ENCODE measurements around the gene YLPM1.
A peak's percentile ranks its signal among the peaks of the same experiment; 100 is the strongest.

The YLPM1 gene

DNA sequence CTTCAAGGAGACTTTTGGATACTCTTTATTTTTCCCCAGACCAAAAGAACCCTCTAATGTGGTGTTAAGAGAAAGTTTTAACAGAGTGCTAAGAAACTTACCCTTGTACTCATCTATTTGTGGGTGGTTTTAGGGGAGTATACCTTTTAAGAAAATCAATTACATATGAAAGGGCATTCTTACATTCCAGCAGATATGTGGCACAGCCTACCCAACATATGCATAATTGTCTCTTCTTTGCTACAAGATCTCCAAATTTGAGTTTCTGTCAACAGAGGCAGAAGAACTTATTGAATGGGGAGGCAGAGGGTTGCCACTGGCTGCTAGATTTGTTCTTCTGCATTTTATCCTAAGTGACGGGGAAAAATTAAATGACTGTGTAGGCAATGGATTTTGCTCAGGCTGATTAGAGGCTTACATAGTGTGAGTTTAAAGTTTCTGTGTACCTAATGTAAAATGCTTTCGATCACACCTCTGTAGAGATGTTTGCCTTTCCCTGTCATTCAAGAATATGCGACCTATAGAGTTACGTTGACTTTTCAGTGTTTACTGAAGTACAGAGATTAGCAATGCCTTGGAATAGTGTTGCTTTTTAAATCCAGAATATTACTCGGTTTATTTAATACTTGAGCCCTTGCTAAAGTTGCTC is 58.3 kb downstream of the YLPM1 start:
- Histone ChIP-seq H3K27ac (ENCODE audit: low read depth, low read length) (no peak overlapping the region), H3K9ac (ENCODE audit: low read depth in 1 of 2, low read length in 2 of 2) (no peak overlapping the region), H3K4me3 (ENCODE audit: low read depth in 1 of 2, low read length in 2 of 2) (no peak overlapping the region), H3K27me3 (ENCODE audit: control insufficient read depth in 1 of 2, insufficient read depth in 2 of 2, low read length in 2 of 2) (no peaks in the 10 kb centered on the region), H3K36me3 (ENCODE audit: control insufficient read depth in 1 of 2, insufficient read depth in 2 of 2, low read length in 2 of 2) (peaks cover 27 to 62% of the 10 kb centered on the region in 2 donors), H3K9me3 (ENCODE audit: control insufficient read depth in 1 of 2, low read length in 2 of 2) (no peaks in the 10 kb centered on the region), H3K4me1 (ENCODE audit: control insufficient read depth in 1 of 2, insufficient read depth in 2 of 2, low read length in 2 of 2) (no peaks in the 10 kb centered on the region)

DNA sequence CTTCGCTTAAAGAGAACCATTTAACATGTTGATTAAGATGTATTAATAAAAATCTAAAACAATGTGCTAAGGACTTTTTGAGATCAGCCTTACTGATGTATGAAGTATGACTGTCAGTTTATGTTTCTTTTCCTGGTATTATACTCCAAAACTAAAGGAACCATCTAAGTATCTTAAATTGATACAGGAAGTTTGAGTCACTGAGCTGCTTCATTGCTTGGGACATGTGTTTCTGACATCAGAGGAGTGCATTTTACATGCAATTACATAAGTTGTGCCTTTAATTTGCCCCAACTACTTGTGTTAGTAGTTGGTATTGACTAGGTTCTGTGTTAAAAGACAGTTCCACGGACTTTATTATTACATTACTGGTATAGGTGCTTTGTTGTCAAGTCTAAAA is 61.9 kb downstream of the YLPM1 start:
- H3K4me1 ChIP-seq (ENCODE audit: control insufficient read depth in 1 of 2, insufficient read depth in 2 of 2, low read length in 2 of 2) = no peaks in the 10 kb centered on the region
- no peak overlapping the region for H3K9ac ChIP-seq (ENCODE audit: low read depth in 1 of 2, low read length in 2 of 2)
- no peak overlapping the region for H3K27ac ChIP-seq (ENCODE audit: low read depth, low read length)
- no peak overlapping the region for H3K4me3 ChIP-seq (ENCODE audit: low read depth in 1 of 2, low read length in 2 of 2)
- H3K9me3 ChIP-seq (ENCODE audit: control insufficient read depth in 1 of 2, low read length in 2 of 2) = no peaks in the 10 kb centered on the region
- H3K27me3 ChIP-seq (ENCODE audit: control insufficient read depth in 1 of 2, insufficient read depth in 2 of 2, low read length in 2 of 2) = no peaks in the 10 kb centered on the region
- H3K36me3 ChIP-seq (ENCODE audit: control insufficient read depth in 1 of 2, insufficient read depth in 2 of 2, low read length in 2 of 2) = peaks cover 21 to 42% of the 10 kb centered on the region in 2 donors

DNA sequence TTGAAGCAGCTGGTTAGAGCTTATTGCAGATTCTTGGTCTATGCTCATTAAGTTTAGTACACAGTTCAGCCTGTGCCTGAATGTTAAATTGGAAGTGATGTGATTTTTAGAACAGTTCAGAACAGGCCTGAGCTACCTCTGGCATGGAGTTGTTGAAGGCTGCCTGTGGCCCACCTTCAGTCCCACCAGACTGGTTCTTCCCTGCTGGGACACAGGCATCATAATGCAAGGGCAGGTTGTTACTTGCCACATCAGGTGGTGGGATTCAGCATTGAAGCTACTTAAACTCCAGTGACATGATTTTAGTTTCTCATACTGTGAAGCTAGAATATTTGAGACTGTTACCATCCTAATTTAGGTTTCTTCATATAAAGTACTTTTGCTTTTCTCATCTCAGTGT is 63.5 kb downstream of the YLPM1 start:
- Histone ChIP-seq H3K9ac (ENCODE audit: low read depth in 1 of 2, low read length in 2 of 2) (no peak overlapping the region), H3K4me3 (ENCODE audit: low read depth in 1 of 2, low read length in 2 of 2) (no peak overlapping the region), H3K27ac (ENCODE audit: low read depth, low read length) (no peak overlapping the region)

DNA sequence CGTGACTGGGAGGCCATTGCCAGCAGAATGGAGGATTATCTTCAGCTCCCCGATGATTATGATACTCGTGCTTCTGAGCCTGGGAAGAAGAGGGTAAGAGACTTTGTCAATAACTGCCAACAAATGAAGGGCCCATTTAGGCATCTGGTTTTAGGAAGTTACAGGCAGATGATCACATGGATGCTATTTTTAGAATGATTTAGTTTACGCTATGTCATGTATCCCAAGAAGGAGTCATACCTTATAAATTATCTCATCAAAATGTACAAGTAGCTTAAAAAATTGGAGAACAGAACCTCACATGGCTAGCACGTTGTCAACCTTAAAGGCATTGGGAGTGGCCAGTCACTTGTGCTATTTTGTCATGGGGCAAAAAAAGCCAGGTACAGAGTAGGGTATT is 66.1 kb downstream of the YLPM1 start:
- Histone ChIP-seq H3K36me3 (ENCODE audit: control insufficient read depth in 1 of 2, insufficient read depth in 2 of 2, low read length in 2 of 2) (peaks cover 11 to 30% of the 10 kb centered on the region in 2 donors), H3K4me1 (ENCODE audit: control insufficient read depth in 1 of 2, insufficient read depth in 2 of 2, low read length in 2 of 2) (no peaks in the 10 kb centered on the region), H3K9me3 (ENCODE audit: control insufficient read depth in 1 of 2, low read length in 2 of 2) (no peaks in the 10 kb centered on the region), H3K27me3 (ENCODE audit: control insufficient read depth in 1 of 2, insufficient read depth in 2 of 2, low read length in 2 of 2) (no peaks in the 10 kb centered on the region), H3K4me3 (ENCODE audit: low read depth in 1 of 2, low read length in 2 of 2) (no peak overlapping the region), H3K27ac (ENCODE audit: low read depth, low read length) (no peak overlapping the region), H3K9ac (ENCODE audit: low read depth in 1 of 2, low read length in 2 of 2) (no peak overlapping the region)

More for the DNA sequence above, 63.5 kb downstream of the YLPM1 start:
- Histone ChIP-seq H3K36me3 (ENCODE audit: control insufficient read depth in 1 of 2, insufficient read depth in 2 of 2, low read length in 2 of 2) (peaks cover 13 to 42% of the 10 kb centered on the region in 2 donors), H3K27me3 (ENCODE audit: control insufficient read depth in 1 of 2, insufficient read depth in 2 of 2, low read length in 2 of 2) (no peaks in the 10 kb centered on the region), H3K9me3 (ENCODE audit: control insufficient read depth in 1 of 2, low read length in 2 of 2) (no peaks in the 10 kb centered on the region), H3K4me1 (ENCODE audit: control insufficient read depth in 1 of 2, insufficient read depth in 2 of 2, low read length in 2 of 2) (no peaks in the 10 kb centered on the region)

DNA sequence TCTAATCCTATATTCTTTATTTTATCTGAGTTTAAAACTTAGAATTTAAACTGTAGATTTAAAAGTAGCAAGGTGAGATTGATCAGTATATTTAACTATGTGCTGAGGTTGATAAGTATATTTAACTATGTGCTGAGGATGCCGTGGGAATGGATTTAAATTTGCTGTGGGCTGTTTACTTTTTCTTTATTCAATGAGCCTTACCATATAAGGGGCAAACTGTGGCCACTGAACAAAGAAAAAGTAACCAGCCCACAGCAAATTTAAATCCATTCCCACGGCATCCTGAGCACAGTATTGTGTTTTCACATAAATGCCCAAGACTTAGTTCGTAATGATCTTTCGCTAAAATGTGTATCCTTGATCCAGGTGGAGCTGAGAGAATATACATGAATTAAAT is 69.7 kb downstream of the YLPM1 start:
- H3K36me3 ChIP-seq (ENCODE audit: control insufficient read depth in 1 of 2, insufficient read depth in 2 of 2, low read length in 2 of 2) = peaks cover 11 to 30% of the 10 kb centered on the region in 2 donors
- no peaks in the 10 kb centered on the region for H3K9me3 ChIP-seq (ENCODE audit: control insufficient read depth in 1 of 2, low read length in 2 of 2)
- no peak overlapping the region for H3K27ac ChIP-seq (ENCODE audit: low read depth, low read length)
- no peaks in the 10 kb centered on the region for H3K27me3 ChIP-seq (ENCODE audit: control insufficient read depth in 1 of 2, insufficient read depth in 2 of 2, low read length in 2 of 2)
- peaks cover 0 to 13% of the 10 kb centered on the region in 2 donors for H3K4me1 ChIP-seq (ENCODE audit: control insufficient read depth in 1 of 2, insufficient read depth in 2 of 2, low read length in 2 of 2)
- no peak overlapping the region for H3K4me3 ChIP-seq (ENCODE audit: low read depth in 1 of 2, low read length in 2 of 2)
- H3K9ac ChIP-seq (ENCODE audit: low read depth in 1 of 2, low read length in 2 of 2) = no peak overlapping the region

DNA sequence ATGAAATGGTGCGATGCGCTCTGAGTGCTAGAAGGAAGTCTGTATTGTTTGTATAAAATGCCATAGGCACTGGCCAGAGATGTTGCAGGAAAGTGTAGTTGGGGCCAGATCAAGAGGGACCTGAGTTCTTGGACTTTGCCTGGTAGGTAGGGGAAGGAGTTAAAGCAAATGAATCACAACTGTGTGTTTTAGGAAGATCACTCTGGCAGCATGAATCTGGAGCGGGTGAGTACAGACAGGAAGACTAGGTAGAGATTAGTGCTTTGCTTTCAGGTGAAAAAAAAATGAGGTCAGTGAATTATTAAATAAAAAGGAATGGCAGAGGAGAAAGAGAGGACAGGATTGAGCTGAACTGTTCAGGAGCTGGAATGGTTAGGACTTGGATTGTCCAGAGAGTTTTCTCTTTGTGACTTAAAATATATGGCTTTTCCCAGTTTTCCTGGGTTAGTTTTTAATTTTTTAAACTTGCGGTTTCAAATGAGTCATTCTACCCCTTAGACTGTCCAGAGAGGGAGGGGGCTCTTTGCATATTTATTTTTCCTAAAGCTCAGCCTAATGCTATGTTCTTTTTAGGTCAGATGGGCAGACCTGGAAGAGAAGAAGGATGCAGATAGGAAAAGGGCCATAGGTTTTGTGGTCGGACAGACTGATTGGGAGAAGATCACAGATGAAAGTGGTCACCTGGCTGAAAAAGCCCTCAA is 71.7 kb downstream of the YLPM1 start:
- peaks cover 0 to 15% of the 10 kb centered on the region in 2 donors for H3K4me1 ChIP-seq (ENCODE audit: control insufficient read depth in 1 of 2, insufficient read depth in 2 of 2, low read length in 2 of 2)
- no peak overlapping the region for H3K4me3 ChIP-seq (ENCODE audit: low read depth in 1 of 2, low read length in 2 of 2)
- no peaks in the 10 kb centered on the region for H3K9me3 ChIP-seq (ENCODE audit: control insufficient read depth in 1 of 2, low read length in 2 of 2)
- no peak overlapping the region for H3K27ac ChIP-seq (ENCODE audit: low read depth, low read length)
- H3K9ac ChIP-seq (ENCODE audit: low read depth in 1 of 2, low read length in 2 of 2) = no peak overlapping the region
- no peaks in the 10 kb centered on the region for H3K27me3 ChIP-seq (ENCODE audit: control insufficient read depth in 1 of 2, insufficient read depth in 2 of 2, low read length in 2 of 2)
- peaks cover 0 to 19% of the 10 kb centered on the region in 2 donors for H3K36me3 ChIP-seq (ENCODE audit: control insufficient read depth in 1 of 2, insufficient read depth in 2 of 2, low read length in 2 of 2)

DNA sequence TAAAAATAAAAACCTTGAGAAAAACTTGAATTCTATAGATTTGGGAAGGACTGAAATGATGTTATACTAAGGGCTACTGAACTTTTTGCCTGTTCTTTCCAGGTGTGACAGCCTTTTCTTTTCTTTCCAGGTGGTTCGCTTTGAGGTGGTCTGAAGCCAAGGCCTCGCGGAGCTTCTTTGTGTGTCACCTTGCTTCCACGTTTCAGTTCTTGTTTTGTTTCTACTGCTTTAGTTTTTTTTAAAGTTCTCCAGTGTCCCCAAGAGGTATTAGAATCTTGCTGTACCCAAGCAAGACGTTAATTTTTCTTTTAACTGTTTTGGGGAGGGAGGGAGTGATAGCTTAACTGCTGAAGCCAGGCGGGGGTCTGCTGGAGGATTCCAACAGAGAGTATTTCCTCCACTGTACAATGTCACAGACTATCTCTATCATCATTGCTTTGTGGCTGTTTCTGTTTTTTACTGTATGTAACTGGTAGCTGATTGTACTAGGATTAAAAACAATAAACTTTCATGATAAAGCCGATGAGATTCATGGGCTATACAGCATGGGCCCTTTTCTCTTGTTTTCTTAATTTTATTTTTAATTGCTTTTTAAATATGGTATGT is 72.6 kb downstream of the YLPM1 start:
- Histone ChIP-seq H3K36me3 (ENCODE audit: control insufficient read depth in 1 of 2, insufficient read depth in 2 of 2, low read length in 2 of 2) (peaks cover 0 to 10% of the 10 kb centered on the region in 2 donors), H3K4me3 (ENCODE audit: low read depth in 1 of 2, low read length in 2 of 2) (no peak overlapping the region), H3K9me3 (ENCODE audit: control insufficient read depth in 1 of 2, low read length in 2 of 2) (no peaks in the 10 kb centered on the region), H3K27ac (ENCODE audit: low read depth, low read length) (no peak overlapping the region), H3K27me3 (ENCODE audit: control insufficient read depth in 1 of 2, insufficient read depth in 2 of 2, low read length in 2 of 2) (no peaks in the 10 kb centered on the region), H3K9ac (ENCODE audit: low read depth in 1 of 2, low read length in 2 of 2) (no peak overlapping the region), H3K4me1 (ENCODE audit: control insufficient read depth in 1 of 2, insufficient read depth in 2 of 2, low read length in 2 of 2) (peaks cover 0 to 15% of the 10 kb centered on the region in 2 donors)

DNA sequence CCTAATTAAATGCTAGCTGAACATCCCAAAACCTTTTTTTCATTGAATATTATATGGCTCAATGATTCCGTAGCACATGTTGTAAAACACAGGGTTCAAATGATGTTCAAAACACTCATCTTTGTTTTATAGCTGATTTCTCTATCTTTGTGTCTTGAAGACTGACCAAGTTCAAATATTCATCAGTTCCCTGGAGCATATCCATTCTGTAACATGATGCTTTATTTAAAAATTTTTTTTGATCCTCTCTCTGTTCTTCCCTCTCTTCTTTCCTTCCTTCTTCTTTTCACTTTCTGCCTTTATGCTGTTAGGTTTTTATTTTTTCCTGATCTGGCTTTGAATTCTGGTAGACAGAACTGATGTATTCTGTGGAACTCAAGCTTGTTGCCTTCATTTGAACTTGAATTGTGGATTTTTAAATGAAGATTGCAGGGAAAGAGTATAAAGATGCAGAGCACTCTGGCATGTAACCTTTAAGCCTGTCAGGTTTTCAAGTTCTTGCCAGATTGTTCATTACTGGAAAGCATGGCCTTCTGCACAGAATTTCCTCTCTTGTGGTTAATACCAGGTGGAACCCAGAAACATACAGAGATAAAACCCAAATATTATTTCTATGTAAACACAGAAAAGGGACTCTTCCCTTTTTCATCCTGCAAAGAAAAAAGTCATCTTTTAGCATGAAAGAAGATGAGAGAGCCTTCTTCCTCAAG is 73.3 kb downstream of the YLPM1 start:
- Histone ChIP-seq H3K27me3 (ENCODE audit: control insufficient read depth in 1 of 2, insufficient read depth in 2 of 2, low read length in 2 of 2) (no peaks in the 10 kb centered on the region), H3K4me1 (ENCODE audit: control insufficient read depth in 1 of 2, insufficient read depth in 2 of 2, low read length in 2 of 2) (peaks cover 4 to 15% of the 10 kb centered on the region in 2 donors), H3K4me3 (ENCODE audit: low read depth in 1 of 2, low read length in 2 of 2) (no peak overlapping the region), H3K36me3 (ENCODE audit: control insufficient read depth in 1 of 2, insufficient read depth in 2 of 2, low read length in 2 of 2) (peaks cover 0 to 3% of the 10 kb centered on the region in 2 donors), H3K27ac (ENCODE audit: low read depth, low read length) (no peak overlapping the region), H3K9me3 (ENCODE audit: control insufficient read depth in 1 of 2, low read length in 2 of 2) (no peaks in the 10 kb centered on the region), H3K9ac (ENCODE audit: low read depth in 1 of 2, low read length in 2 of 2) (no peak overlapping the region)

DNA sequence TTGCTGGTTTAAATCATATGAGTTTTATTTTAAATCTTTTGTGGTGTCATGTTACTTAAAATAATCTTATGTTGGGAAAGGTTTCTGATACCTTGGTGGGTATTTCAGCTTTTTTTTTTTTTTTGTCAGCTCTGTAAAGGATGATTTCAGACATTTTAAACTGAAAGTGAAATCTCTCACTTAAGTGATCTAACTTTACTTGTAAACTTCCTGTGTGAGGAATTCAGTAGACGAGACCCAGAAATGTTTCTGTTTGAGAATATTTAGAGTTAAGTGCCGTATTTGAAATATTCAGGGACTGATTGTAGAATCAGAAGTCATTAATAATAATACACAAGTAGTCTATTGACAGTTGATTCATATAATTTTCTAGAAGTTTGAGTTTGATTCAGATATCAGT is 75.0 kb downstream of the YLPM1 start:
- H3K4me1 ChIP-seq (ENCODE audit: control insufficient read depth in 1 of 2, insufficient read depth in 2 of 2, low read length in 2 of 2) = peaks cover 4 to 15% of the 10 kb centered on the region in 2 donors
- peak overlapping the region; percentile 15 for H3K27ac ChIP-seq (ENCODE audit: low read depth, low read length)
- no peaks in the 10 kb centered on the region for H3K27me3 ChIP-seq (ENCODE audit: control insufficient read depth in 1 of 2, insufficient read depth in 2 of 2, low read length in 2 of 2)
- H3K36me3 ChIP-seq (ENCODE audit: control insufficient read depth in 1 of 2, insufficient read depth in 2 of 2, low read length in 2 of 2) = no peaks in the 10 kb centered on the region
- no peak overlapping the region for H3K9ac ChIP-seq (ENCODE audit: low read depth in 1 of 2, low read length in 2 of 2)
- H3K4me3 ChIP-seq (ENCODE audit: low read depth in 1 of 2, low read length in 2 of 2) = no peak overlapping the region
- H3K9me3 ChIP-seq (ENCODE audit: control insufficient read depth in 1 of 2, low read length in 2 of 2) = no peaks in the 10 kb centered on the region

DNA sequence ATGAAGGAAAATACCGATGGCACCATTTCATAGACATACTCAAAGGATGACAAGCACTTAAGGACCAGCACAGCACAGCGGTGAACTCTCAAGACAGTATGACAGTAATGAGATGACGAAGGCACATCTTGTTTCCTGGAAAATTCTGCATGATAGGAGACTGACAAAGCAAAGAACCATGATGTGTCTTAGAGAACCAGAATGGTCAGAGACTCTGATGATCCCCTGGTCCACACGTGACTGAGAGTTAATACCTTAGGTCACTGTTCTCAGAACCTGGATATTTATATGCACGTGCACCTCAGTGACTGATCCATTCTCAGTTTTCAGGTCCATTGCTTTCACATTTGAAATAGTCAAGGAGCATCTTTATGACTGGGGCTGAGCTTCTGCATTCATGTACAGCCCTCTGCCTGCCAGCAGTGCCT is 77.5 kb downstream of the YLPM1 start:
- no peaks in the 10 kb centered on the region for H3K27me3 ChIP-seq (ENCODE audit: control insufficient read depth in 1 of 2, insufficient read depth in 2 of 2, low read length in 2 of 2)
- no peaks in the 10 kb centered on the region for H3K9me3 ChIP-seq (ENCODE audit: control insufficient read depth in 1 of 2, low read length in 2 of 2)
- peaks cover 4 to 15% of the 10 kb centered on the region in 2 donors for H3K4me1 ChIP-seq (ENCODE audit: control insufficient read depth in 1 of 2, insufficient read depth in 2 of 2, low read length in 2 of 2)
- H3K36me3 ChIP-seq (ENCODE audit: control insufficient read depth in 1 of 2, insufficient read depth in 2 of 2, low read length in 2 of 2) = no peaks in the 10 kb centered on the region
- no peak overlapping the region for H3K4me3 ChIP-seq (ENCODE audit: low read depth in 1 of 2, low read length in 2 of 2)
- no peak overlapping the region for H3K9ac ChIP-seq (ENCODE audit: low read depth in 1 of 2, low read length in 2 of 2)
- no peak overlapping the region for H3K27ac ChIP-seq (ENCODE audit: low read depth, low read length)

Data from duodenal mucosa (tissue), 2 donors.